ENCODE measurements around the gene CERS6.

- TF ChIP-seq CTCF (IDR thresholded peaks at IDR 0.05 in 8 of 11, conservative IDR thresholded peaks at IDR 0.05 in 3 of 11) (no peak), POLR2A (IDR thresholded peaks at IDR 0.05) (no peak)
Measured at GRCh38 chr2:168650781-168651180, 194.7 kb downstream of the CERS6 start.

All from spleen (tissue), 7 donors.